ENCODE data around the gene PABPC1L.

The PABPC1L gene

DNA sequence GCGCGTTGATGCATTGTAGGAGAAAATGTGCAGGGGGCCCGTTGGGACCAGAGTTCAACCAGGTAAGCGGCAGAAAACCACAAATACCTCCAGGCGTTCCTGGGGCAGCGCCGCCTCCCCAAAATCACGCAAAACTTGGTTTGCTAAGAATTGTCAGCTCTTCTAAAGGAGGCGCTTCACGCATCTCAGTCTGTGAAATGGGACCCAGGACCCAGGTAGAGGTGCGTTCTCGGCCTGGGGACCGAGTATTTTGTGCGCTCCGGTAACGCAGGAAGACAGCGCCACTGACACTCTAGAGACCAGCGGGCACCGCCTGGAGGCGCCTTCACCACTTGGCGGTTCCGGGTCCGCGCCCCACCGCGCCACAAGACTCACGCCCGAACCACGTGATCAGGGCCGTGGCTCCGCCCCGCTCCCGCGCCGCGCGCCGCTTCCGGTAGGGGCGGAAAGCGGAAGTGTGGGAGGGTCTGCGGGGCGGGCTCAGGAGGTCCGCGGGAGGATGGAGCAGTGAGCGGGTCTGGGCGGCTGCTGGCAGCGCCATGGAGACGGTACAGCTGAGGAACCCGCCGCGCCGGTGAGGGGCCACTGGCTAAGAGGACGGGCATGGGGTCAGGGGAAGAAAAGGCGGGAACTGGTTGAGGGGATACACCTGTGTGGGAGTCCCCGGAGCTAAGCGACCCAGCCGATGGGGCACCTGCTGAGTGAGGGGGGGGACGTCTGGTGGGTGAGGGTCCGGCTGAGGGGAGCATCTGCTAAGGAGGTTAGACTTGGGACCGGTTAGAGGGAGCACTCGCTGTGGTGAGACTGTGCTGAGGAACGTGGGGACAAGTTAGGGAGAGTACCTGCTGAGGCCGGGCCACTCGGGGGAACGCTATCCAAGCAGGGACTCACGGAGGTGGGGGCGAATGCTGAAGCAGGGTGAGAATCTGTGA, 56.4 kb downstream of the PABPC1L start, which contains the start of gene STK4:
Gene STK4, plus strand, starts transcription at position 483 of the 932 bp plus-strand sequence. Its CDS starts 57 bp downstream, at position 540.
- peak; percentile 96 for DNase-seq (ENCODE audit: low spot score)

DNA sequence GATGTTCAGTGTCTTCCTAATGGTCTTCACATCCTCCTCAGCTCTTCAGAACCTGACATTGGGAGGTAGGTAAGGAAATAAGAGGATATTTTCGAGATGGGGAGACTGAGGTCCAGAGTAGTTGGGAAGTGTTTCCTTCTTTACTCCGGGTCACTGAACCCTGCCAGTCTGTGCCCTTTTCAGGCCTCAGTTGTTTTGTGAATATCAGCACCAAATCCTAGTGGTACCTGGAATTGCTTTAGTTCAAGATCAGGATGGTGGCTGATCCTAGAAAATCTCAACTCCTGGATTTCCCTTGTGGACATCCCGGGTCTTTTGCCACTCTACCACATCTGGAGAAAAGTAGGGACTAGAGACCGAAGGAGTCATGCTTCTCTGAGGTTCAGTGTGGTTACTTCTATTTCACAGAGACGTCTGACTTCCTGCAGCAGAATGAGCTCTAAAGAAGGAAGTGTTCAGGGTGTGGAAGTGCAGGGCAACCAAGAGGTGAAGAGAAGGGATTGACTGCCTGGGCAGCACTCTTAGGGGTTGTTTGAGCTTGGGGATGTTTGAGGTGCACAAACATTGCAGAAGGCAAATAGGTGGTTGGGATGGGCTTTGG, 57.4 kb downstream of the PABPC1L start:
- peak; percentile 21 for DNase-seq (ENCODE audit: low spot score)

DNA sequence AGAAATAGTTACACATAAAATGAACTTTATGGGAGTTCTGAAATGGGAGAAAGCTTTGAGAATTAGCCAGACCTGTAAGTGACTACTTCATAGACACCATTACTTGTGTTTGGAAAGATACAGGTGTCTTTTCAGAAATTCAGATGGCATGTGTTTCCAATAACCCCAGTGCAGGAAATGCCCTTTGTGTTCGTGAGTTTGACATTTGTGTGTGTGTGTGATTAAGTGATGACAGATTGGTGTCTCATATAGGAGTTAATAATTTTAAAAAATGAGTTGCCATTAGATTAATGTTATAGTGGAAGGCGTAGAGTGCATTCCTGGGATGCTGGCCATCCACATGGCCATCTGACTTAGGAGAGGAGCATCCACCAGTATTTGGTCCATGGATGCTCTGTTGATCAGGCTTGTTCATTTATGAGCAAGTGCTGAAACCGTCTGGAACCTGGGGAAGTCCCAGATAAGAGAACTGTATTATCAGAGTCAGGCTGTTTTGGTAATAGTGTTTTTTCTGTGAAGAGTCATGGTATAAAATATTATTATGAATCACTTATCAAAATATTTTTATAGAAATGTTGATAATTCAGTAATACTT, 59.5 kb downstream of the PABPC1L start:
- no peak for DNase-seq (ENCODE audit: low spot score)

- no peak for DNase-seq (ENCODE audit: low spot score)
Measured at GRCh38 chr20:44970243-44970757, 60.4 kb downstream of the PABPC1L start.

DNA sequence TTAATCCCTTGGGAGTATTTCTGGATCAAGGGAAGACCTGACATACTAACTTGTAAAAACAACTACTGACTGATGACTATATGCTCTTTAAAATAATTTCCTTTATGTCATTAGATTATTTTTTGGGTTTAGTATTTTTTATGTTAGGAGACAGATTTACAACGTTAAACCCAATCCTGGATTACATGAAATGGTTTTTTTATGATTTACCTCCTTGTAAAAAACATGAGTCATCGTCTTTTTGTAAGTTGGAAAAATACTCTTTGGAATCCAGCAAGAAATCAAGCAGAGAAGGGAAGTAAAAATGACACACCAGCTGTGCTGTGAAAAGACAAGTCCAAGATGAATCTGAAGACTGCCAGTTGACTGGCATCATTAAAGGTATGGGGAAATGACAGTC, 63.2 kb downstream of the PABPC1L start:
- no peak for DNase-seq (ENCODE audit: low spot score)

- no peak for DNase-seq (ENCODE audit: low spot score)
Measured at GRCh38 chr20:44976698-44977097, 66.8 kb downstream of the PABPC1L start.

DNA sequence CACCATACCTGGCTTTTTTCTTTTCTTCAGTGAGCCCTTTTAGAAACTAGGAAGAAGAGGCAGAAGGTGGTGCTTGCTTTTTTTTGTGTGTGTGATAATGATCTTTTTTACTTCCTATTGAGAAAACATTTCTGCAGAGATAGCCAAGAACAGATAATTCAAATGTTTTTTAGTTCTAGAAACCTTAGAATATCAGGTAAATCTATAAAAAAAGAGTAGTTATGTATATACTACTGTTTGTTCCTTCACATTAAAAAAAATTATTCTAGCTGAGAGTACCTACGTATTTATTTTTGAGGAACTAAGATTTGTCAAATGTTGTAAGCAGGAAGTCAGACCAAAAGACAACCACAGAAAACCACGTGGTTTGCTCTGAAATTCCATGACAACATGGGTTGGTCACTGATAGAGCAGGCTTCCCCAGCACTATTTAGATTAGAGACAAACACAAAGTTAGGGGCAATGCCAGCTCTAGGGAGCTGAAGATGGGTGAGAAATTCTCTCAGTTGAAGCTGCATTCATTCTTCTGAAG, 69.3 kb downstream of the PABPC1L start:
- no peak for DNase-seq (ENCODE audit: low spot score)

DNA sequence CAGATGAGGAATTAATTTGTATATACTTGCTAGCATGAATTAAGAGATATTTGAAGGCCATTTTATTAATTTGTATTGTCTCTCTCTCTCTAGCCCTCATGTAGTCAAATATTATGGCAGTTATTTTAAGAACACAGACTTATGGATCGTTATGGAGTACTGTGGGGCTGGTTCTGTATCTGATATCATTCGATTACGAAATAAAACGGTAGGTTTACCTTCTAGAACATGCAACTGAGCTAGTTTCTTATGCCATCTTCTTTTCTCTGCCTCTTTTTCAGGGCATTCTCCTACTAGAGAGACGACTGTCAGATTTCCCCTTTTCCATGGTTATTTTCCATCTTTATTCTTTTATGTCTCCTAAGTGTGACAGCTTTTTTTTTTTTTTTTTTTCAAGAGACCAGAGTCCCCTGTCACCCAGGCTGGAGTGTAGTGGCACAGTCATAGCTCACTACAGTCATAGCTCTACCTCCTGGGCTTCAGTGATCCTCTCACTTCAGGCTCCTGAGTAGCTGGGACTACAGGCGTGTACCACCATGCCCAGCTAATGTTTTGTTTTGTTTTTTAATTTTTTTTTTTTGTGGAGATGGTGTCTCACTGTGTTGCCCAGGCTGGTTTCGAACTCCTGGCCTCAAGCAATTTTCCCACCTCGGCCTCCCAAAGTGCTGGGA, 72.0 kb downstream of the PABPC1L start:
- no peak for DNase-seq (ENCODE audit: low spot score)

DNA sequence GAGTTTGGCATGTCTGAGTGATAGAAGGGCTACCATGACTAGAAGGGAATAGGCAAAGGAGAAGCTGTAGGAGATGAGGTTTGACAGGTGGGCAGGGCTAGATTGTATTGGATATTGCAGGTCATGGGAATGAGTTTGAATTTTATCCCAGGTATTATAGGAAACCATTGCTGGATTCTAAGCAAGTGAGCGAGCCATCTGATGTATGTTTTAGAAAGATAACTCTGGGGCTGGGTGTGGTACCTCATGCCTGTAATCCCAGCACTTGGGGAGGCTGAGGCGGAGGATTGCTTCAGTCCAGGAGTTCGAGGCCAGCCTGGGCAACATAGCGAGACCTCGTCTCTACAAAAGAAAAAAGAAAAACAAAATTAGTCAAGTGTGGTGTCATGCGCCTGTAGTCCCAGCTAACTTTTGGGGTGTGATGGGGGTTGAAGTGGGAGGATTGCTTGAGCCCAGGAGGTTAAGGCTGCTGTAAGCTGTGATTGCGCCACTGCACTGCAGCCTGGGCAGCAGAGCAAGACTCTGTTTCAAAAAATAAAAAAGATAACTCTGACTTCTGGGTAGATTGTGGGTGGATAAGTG, 73.3 kb downstream of the PABPC1L start:
- no peak for DNase-seq (ENCODE audit: low spot score)

- DNase-seq (ENCODE audit: low spot score), result no peak
Measured at GRCh38 chr20:44988631-44989171, 78.8 kb downstream of the PABPC1L start.

All from GM03348 (cell line).